HCT116 (cell line): ENCODE data around the gene AFP.

ENCODE experiments used
- EZH2 ChIP-seq: fragments of 200-600 bp; sonication (generic); IDR thresholded peaks from 2 replicates; pipeline ENCODE4 v1.6.1; 2017; ENCODE audit warnings: antibody characterized with exemption, mixed run types
- POLR2A ChIP-seq: IDR thresholded peaks from 2 replicates; pipeline ENCODE4 v1.7.0; 2011; ENCODE audit warnings: borderline replicate concordance; ENCODE audit not compliant: insufficient read depth, insufficient read length; ENCODE audit errors: extremely low read depth
- RAD21 ChIP-seq: IDR thresholded peaks from 2 replicates; pipeline ENCODE4 v1.6.1; 2012; ENCODE audit warnings: low read depth, mild to moderate bottlenecking
- ZNF274 ChIP-seq: fragments of 200-500 bp; sonication (Bioruptor generic); IDR thresholded peaks from 2 replicates; pipeline ENCODE4 v1.6.1; 2014; ENCODE audit warnings: mild to moderate bottlenecking, low read depth, low read length, inconsistent platforms
- TF ChIP-seq, protein P1 (sequence below), 3 experiments: fragments of 200-600 bp in 1 of 3; sonication (generic) in 1 of 3; IDR thresholded peaks in 2 of 3; conservative IDR thresholded peaks in 1 of 3; 2 replicates each; pipeline ENCODE4 v1.5.1; 2012 to 2017; ENCODE audit warnings: low read depth in 2 of 3, low read length in 2 of 3, antibody characterized with exemption in 1 of 3, borderline replicate concordance in 1 of 3, control low read depth in 1 of 3, mild to moderate bottlenecking in 1 of 3, mixed read lengths in 1 of 3, mixed run types in 1 of 3, moderate library complexity in 1 of 3; ENCODE audit not compliant: insufficient read depth in 1 of 3
- TF ChIP-seq, protein P2 (sequence below): IDR thresholded peaks from 2 replicates; pipeline ENCODE4 v1.6.1; 2012; ENCODE audit warnings: low read depth

DNA sequence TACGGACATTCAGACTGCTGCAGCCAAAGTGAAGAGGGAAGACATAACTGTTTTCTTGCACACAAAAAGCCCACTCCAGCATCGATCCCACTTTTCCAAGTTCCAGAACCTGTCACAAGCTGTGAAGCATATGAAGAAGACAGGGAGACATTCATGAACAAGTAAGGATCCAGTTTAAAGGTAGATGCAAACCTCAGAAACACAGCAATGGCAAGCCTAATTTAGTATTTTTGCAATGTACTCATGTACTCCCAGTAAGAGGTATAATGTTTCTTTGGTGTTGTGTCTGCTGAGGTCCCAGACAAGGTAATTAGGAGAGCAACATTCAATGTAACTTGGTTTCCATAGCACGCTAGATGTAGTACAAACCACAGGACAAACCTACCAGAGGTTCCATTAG lies 4.6 kb downstream of the AFP start:
- TF ChIP-seq, protein P1, sequence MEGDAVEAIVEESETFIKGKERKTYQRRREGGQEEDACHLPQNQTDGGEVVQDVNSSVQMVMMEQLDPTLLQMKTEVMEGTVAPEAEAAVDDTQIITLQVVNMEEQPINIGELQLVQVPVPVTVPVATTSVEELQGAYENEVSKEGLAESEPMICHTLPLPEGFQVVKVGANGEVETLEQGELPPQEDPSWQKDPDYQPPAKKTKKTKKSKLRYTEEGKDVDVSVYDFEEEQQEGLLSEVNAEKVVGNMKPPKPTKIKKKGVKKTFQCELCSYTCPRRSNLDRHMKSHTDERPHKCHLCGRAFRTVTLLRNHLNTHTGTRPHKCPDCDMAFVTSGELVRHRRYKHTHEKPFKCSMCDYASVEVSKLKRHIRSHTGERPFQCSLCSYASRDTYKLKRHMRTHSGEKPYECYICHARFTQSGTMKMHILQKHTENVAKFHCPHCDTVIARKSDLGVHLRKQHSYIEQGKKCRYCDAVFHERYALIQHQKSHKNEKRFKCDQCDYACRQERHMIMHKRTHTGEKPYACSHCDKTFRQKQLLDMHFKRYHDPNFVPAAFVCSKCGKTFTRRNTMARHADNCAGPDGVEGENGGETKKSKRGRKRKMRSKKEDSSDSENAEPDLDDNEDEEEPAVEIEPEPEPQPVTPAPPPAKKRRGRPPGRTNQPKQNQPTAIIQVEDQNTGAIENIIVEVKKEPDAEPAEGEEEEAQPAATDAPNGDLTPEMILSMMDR (IDR thresholded peaks at IDR 0.05 in 2 of 3, conservative IDR thresholded peaks at IDR 0.05 in 1 of 3; ENCODE audit: borderline replicate concordance in 1 of 3, insufficient read depth in 1 of 3, low read depth in 2 of 3, low read length in 2 of 3), result no peak
- no peak for TF ChIP-seq ZNF274
- TF ChIP-seq POLR2A, result no peak
- TF ChIP-seq, protein P2, sequence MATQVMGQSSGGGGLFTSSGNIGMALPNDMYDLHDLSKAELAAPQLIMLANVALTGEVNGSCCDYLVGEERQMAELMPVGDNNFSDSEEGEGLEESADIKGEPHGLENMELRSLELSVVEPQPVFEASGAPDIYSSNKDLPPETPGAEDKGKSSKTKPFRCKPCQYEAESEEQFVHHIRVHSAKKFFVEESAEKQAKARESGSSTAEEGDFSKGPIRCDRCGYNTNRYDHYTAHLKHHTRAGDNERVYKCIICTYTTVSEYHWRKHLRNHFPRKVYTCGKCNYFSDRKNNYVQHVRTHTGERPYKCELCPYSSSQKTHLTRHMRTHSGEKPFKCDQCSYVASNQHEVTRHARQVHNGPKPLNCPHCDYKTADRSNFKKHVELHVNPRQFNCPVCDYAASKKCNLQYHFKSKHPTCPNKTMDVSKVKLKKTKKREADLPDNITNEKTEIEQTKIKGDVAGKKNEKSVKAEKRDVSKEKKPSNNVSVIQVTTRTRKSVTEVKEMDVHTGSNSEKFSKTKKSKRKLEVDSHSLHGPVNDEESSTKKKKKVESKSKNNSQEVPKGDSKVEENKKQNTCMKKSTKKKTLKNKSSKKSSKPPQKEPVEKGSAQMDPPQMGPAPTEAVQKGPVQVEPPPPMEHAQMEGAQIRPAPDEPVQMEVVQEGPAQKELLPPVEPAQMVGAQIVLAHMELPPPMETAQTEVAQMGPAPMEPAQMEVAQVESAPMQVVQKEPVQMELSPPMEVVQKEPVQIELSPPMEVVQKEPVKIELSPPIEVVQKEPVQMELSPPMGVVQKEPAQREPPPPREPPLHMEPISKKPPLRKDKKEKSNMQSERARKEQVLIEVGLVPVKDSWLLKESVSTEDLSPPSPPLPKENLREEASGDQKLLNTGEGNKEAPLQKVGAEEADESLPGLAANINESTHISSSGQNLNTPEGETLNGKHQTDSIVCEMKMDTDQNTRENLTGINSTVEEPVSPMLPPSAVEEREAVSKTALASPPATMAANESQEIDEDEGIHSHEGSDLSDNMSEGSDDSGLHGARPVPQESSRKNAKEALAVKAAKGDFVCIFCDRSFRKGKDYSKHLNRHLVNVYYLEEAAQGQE, result no peak
- TF ChIP-seq EZH2, result no peak
- no peak for TF ChIP-seq RAD21
